Heart left ventricle (tissue), 16 donors: Measurements from ENCODE around the gene GBGT1. TPM values are rescaled to one million over a fixed set of nuclear protein-coding genes. Genes with fewer than 3 reads are reported as not detected.

Experiments
- ATAC-seq, 4 donors: fragments of 200-7000 bp; cut with Tn5 transposase; one replicate each; pipeline ENCODE4 v1.9.1; 2020 to 2022; ENCODE audit warnings: moderate library complexity in 4 of 4, mild to moderate bottlenecking in 3 of 4, moderate number of reproducible peaks in 1 of 4
- DNase-seq, 5 donors: peaks; one replicate each; pipeline ENCODE4 v3.0.0-alpha.2; 2020
- H3K27ac ChIP-seq, 12 donors: fragments of 200-600 bp; sonication (generic) in 4 of 12; one replicate each; pipeline versions ENCODE4 v1.5.0 to v1.8.0; 2016 to 2022; ENCODE audit warnings: mild to moderate bottlenecking in 2 of 12
- H3K27me3 ChIP-seq, 9 donors: fragments of 200-600 bp; sonication (generic) in 2 of 9; one replicate each; pipeline versions ENCODE4 v1.5.1 to v1.8.0; 2016 to 2022; ENCODE audit warnings: mild to moderate bottlenecking in 3 of 9
- H3K36me3 ChIP-seq, 9 donors: fragments of 200-600 bp; sonication (generic) in 2 of 9; one replicate each; pipeline versions ENCODE4 v1.5.0 to v1.8.0; 2018 to 2022; ENCODE audit warnings: mild to moderate bottlenecking in 2 of 9
- H3K4me1 ChIP-seq, 12 donors: fragments of 200-600 bp; sonication (generic) in 4 of 12; one replicate each; pipeline versions ENCODE4 v1.5.0 to v1.8.0; 2016 to 2022; ENCODE audit warnings: mild to moderate bottlenecking in 3 of 12
- H3K4me3 ChIP-seq, 12 donors: fragments of 200-600 bp; sonication (generic) in 4 of 12; one replicate each; pipeline versions ENCODE4 v1.5.0 to v1.8.0; 2017 to 2022; ENCODE audit warnings: mild to moderate bottlenecking in 9 of 12, moderate library complexity in 4 of 12
- H3K9me3 ChIP-seq, 12 donors: fragments of 200-600 bp; sonication (generic) in 4 of 12; one replicate each; pipeline versions ENCODE4 v1.5.0 to v1.8.0; 2016 to 2022; ENCODE audit warnings: mild to moderate bottlenecking in 1 of 12
- POLR2A ChIP-seq, 2 donors: fragments of 450-650 bp; IDR thresholded peaks; one replicate each; pipeline ENCODE4 v1.6.1; 2017; ENCODE audit warnings: antibody characterized with exemption in 2 of 2, mild to moderate bottlenecking in 2 of 2, moderate library complexity in 2 of 2
- WGBS, 4 donors: extraction: QIAGEN DNeasy Blood & Tissue Kit in 2 of 4; methylation state at CpG; one replicate each; pipeline versions ENCODE4 v1.1.5 to v1.1.7; 2013 to 2018; 5-methylcytosine and 5-hydroxymethylcytosine counted together
- intact Hi-C, 10 donors: fragments of 100-400 bp; cut with DNase I; formaldehyde crosslinking; loops; one replicate each; pipeline versions ENCODE4 v1.11.1 to v1.14.2; 2022
- polyA plus RNA-seq, 2 donors: library from polyadenylated mRNA; stranded (reverse); fragments of 200-250 nt; gene quantifications; one replicate each; pipeline ENCODE4 v1.2.3, GENCODE V29; 2013
- total RNA-seq, 9 donors: library from RNA; depleted of rRNA in 2 of 9; stranded (reverse); fragments of >200 nt in 2 of 9; fragmentation: NEBNext Ultra II Directional in 3 of 9; extraction: Animal tissue kit (Norgen Biotek cat#: 25700) in 3 of 9; gene quantifications; one replicate each; pipeline versions ENCODE4 v1.1.0 to v1.2.4, GENCODE V29; 2016 to 2023
- TF ChIP-seq, protein P1 (sequence below), 12 donors: fragments of 200-600 bp; sonication (generic) in 4 of 12; IDR thresholded peaks; one replicate each; pipeline versions ENCODE4 v1.5.0 to v1.8.0; 2018 to 2022; ENCODE audit warnings: antibody characterized with exemption in 12 of 12, mild to moderate bottlenecking in 5 of 12
- donor health status: ischemic (EF 13 %, LVEDD 7.1; RV severe dilation, severe dysfunction).
- donor health status: healthy with polysubstance abuse.
- donor health status: DM: no; HTN: yes; CAD: no.
- donor health status: DM: no; HTN: no; CAD: no.
- donor health status: ischemic (EF 25% LVEDD 6.9; RV normal size, moderate dysfunction).
- donor health status: ischemic (EF 25% LVEDD 5.7; RV mildly dilated, moderate dysfunction).
- donor health status: healthy.
- donor health status: DM: yes; HTN: yes; CAD: no.
- donor health status: ischemic (EF 35%, LVEDD 5.7; RV mildly dilated, moderate dysfunction).
- donor health status: nonischemic (EF 11% LVEDD 7.7; RV severe dilation, severe dysfunction).
- donor health status: DM: yes; HTN: yes; CAD: no.
- donor health status: PGD.
- donor health status: ischemic (EF 29% LVEDD 5.4; RV normal size, mild dysfunction).
- donor health status: nonischemic (EF 23%, LVEDD 6.1; RV moderate dilation, normal function).

The GBGT1 gene
- total and polyA plus RNA-seq, 11 donors = 4.6 to 22.5 (median 7.0) TPM

DNA sequence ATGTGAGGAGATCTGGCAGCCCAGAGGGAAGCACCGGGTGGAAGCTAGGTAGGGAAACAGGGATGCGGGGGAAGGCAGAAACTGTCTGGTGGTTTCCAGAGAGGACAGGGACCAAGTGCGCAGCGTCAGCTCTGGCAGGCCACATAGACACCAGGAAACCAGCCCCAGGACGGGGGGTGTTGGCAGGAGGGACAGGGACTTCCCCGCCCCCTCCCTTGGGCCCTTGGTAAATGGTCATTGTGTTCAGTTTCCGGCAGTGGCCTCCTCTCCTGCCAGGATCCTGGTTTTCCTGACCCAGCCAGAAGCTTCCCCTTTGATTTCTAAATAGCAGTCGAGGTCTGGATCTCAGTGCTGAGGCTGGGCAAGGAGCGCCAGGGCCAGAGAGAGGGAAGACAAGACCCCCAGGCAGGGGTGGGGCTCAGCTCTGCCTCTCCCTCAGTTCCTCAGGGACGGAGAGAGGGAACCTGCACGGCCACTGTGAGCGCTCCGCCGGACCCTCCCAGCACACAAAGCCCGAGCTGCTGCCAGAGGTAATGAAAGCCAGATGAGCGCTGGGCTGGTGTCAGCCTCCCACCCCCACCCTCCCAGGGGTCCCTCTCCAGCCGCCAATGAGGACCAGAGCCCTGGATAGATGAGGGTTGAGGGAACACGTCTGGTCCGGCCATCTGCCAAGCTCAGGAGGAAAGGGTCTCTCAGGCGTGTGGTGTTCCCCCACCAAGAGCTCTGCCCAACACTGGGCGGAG is 44.4 kb downstream of the GBGT1 start:
- peak in 1 of 4 donors; percentile 37 for ATAC-seq
- 25 to 41% (median 26%) methylated on average over 12 to 21 of the region's 21 CpGs for WGBS, 4 donors
- Histone ChIP-seq H3K27me3 (no peaks in the 10 kb centered on the region), H3K9me3 (no peaks in the 10 kb centered on the region), H3K27ac (peak overlapping the region; percentile 67 to 97 (median 88)), H3K36me3 (peaks cover 0 to 7% (median 0%) of the 10 kb centered on the region in 9 donors), H3K4me3 (peak overlapping the region in 11 of 12 donors; percentile 55 to 99 (median 87)), H3K4me1 (peaks cover 24 to 89% (median 81%) of the 10 kb centered on the region in 12 donors)
- peak in 4 of 5 donors; percentile 62 to 79 (median 68) for DNase-seq
- peak in 1 of 2 donors; percentile 33 for TF ChIP-seq POLR2A (IDR thresholded peaks at IDR 0.05)
- TF ChIP-seq, protein P1, sequence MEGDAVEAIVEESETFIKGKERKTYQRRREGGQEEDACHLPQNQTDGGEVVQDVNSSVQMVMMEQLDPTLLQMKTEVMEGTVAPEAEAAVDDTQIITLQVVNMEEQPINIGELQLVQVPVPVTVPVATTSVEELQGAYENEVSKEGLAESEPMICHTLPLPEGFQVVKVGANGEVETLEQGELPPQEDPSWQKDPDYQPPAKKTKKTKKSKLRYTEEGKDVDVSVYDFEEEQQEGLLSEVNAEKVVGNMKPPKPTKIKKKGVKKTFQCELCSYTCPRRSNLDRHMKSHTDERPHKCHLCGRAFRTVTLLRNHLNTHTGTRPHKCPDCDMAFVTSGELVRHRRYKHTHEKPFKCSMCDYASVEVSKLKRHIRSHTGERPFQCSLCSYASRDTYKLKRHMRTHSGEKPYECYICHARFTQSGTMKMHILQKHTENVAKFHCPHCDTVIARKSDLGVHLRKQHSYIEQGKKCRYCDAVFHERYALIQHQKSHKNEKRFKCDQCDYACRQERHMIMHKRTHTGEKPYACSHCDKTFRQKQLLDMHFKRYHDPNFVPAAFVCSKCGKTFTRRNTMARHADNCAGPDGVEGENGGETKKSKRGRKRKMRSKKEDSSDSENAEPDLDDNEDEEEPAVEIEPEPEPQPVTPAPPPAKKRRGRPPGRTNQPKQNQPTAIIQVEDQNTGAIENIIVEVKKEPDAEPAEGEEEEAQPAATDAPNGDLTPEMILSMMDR (IDR thresholded peaks at IDR 0.05) = no peak
- intact Hi-C loops = no loop called here

DNA sequence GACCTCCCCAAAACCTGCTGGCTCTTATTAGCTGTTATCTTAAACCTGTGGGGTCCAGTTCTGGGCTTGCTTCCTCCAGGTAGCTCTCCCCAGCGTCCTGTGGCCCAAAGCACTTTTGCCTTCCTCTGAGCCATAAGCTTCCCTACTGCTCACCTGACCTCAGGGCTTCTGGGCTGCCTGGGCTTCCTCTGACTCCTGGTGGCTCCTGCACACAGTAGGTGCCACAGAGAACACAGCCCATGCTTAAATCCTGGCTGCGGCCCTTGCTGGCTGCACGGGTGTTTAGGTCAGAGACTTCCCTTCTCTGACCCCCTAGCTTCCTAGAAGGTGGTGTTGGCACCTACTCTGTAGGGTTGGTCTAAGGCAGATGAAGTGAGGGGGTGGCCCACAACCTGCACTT is 45.1 kb downstream of the GBGT1 start:
- TF ChIP-seq, protein P1 (IDR thresholded peaks at IDR 0.05) = no peak
- TF ChIP-seq POLR2A (IDR thresholded peaks at IDR 0.05) = no peak
- Histone ChIP-seq H3K9me3 (no peaks in the 10 kb centered on the region), H3K27me3 (no peaks in the 10 kb centered on the region), H3K4me3 (peak overlapping the region in 9 of 12 donors; percentile 76 to 99 (median 87)), H3K4me1 (peaks cover 31 to 96% (median 89%) of the 10 kb centered on the region in 12 donors), H3K27ac (peak overlapping the region; percentile 57 to 97 (median 86)), H3K36me3 (peaks cover 0 to 7% (median 0%) of the 10 kb centered on the region in 9 donors)
- WGBS, 4 donors = 61 to 70% (median 68%) methylated on average over 3 of the region's 3 CpGs
- DNase-seq = peak in 3 of 5 donors; percentile 2 to 25 (median 17)
- no peak for ATAC-seq
- intact Hi-C loops = no loop called here

DNA sequence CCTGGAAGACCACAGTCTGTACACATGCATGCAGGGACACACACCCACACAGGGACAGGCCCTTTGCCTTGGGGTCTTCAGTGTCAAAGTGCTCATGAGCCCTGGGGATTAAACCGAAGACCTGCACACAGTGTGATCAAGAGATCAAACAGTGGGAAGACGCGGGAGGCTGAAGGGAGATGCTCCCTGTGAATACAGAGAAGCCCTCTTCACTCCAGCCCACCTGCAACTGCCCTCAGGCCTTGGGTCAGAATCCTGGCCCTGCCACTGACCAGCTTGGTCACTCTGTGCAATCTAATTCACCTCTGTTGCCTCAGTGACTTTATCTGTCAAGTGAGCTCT is 45.6 kb downstream of the GBGT1 start:
- ATAC-seq = no peak
- Histone ChIP-seq H3K27ac (peak overlapping the region in 8 of 12 donors; percentile 31 to 97 (median 88)), H3K4me3 (peak overlapping the region in 1 of 12 donors; percentile 76), H3K9me3 (no peaks in the 10 kb centered on the region), H3K36me3 (peaks cover 0 to 7% (median 0%) of the 10 kb centered on the region in 9 donors), H3K27me3 (no peaks in the 10 kb centered on the region), H3K4me1 (peaks cover 34 to 97% (median 91%) of the 10 kb centered on the region in 12 donors)
- TF ChIP-seq, protein P1 (IDR thresholded peaks at IDR 0.05) = no peak
- TF ChIP-seq POLR2A (IDR thresholded peaks at IDR 0.05) = no peak
- intact Hi-C loops = no loop called here
- peak in 3 of 5 donors; percentile 12 to 27 (median 13) for DNase-seq
- WGBS, 4 donors = 70 to 87% (median 79%) methylated on average over 3 of the region's 3 CpGs
